NCI-H1048 (cell line): ENCODE data around the gene PDE4A.
"Not testable (repeated sequence)": the region's sequence is repeated elsewhere in the genome, so short reads cannot be mapped to it uniquely, and the experiment has no call there.

Experiments
- DNase-seq: peaks from one replicate; lab custom pipeline; 2025; lab: John Stamatoyannopoulos, UW

The PDE4A gene

DNA sequence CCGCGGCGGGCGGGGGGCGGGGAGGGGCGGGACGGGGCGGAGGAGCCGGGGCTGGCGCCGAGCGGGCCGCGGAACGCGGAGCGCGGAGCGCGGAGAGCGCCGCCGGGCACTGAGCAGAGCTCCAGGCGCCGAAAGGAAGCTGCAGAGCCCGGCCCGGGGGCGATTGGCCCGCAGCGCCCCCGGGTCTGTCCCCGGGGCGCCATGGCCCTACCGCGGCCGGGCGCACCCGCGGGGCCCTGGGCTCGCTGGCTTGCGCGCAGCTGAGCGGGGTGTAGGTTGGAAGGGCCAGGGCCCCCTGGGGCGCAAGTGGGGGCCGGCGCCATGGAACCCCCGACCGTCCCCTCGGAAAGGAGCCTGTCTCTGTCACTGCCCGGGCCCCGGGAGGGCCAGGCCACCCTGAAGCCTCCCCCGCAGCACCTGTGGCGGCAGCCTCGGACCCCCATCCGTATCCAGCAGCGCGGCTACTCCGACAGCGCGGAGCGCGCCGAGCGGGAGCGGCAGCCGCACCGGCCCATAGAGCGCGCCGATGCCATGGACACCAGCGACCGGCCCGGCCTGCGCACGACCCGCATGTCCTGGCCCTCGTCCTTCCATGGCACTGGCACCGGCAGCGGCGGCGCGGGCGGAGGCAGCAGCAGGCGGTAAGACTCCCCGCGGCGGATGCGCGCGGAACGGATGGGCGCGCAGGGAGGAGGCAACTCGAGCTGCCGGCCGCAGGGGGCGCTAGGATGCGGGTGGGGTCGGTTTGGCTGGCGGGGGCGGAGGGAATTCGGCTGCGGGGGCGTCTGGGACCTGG is at the start of gene PDE4A:
Gene PDE4A (plus strand): TSS at position 95 of the 796 bp plus-strand sequence. CDS start 227 bp downstream, at position 322.
- DNase-seq, result no peak

DNA sequence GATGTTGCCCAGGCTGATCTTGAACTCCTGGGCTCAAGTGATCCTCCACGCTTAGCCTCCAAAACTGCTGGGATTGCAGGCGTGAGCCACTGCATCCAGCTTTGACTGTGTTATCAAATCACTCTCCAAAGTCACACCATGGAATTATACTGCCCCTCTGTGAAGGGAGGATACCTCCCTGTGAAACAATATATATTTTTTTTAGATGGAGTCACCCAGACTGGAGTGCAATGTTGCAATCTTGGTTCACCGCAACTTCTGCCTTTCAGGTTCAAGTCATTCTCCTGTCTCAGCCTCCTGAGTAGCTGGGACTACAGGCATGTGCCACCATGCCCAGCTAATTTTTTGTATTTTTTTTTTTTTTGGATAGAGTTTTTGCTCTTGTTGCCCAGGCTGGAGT is 47.6 kb upstream of the PDE4A start:
- DNase-seq, result no peak

DNA sequence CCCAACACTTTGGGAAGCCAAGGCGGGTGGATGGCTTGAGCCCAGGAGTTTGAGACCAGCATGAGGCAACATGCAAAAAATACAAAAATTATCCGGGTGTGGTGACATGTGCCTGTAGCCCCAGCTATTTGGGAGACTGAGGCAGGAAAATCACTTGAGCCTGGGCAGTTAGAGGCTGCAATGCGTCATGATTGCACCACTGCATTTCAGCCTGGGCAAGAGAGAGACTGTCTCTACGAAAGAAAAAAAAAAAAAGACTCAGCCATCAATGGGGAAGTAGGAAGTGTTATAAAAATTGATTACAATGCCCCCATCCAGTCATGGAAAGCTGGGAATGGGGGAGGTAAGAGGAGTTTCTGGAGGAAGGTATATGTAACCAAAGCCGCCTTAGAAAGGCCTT is 45.4 kb upstream of the PDE4A start:
- DNase-seq, result no peak

DNA sequence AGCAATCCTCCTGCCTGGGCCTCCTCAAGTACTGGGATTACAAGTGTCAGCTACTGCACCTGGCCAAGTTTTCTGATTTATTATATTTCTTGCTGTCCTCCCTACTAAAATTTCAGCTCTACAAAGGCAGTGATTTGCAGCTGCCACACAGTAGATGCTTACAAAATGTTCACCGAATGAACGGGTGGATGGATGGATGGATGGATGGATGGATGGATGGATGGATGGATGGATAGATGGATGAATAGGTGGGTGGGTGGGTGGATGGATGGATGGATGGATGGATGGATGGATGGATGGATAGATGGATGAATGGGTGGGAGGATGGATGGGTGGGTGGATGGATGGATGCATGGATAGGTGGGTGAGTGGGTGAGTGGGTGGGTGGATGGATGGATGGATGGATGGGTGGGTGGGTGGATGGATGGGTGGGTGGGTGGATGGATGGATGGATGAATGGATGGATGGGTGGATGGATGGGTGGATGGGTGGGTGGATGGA is 43.1 kb upstream of the PDE4A start:
- DNase-seq, result not testable (repeated sequence)

DNA sequence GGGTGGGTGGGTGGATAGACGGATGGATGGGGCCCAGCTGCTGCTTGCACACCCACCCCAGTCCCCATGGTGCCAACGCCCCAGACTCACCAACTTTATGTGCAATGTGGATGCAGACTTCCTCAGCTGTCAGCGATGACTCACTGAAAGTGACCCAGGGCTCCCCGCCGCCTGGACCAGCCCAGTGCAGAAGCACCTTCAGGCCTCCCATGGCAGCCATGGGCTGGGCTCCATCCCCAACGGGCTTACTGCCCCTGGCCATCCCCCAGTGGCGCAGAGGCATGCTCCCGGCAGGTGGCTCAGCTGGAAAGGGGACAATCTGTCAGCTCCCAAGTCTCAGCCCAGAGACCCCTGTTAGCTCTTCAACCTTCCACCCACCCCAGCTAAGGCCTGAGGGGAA is 42.2 kb upstream of the PDE4A start:
- no peak for DNase-seq

DNA sequence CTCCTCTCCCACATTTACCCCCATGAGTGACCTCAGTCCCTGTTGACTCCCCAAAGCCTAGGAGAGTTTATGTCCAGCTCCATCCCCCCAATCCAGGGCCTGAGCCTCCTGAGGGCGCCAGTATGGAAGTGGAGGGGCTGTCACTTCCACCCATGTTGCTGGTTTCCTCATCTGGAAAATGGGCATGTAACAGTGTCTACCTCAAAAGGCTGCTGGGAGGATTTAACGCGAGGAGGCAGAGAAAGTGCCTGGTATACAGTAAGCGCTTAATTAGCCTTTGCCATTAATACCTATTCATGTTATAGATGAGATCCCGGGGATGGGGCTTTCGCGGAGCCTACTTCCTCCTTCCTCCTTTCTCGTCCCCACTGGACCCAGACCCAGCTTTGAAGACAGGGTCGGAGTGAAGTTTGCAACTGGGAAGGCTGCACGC is 40.4 kb upstream of the PDE4A start:
- no peak for DNase-seq

DNA sequence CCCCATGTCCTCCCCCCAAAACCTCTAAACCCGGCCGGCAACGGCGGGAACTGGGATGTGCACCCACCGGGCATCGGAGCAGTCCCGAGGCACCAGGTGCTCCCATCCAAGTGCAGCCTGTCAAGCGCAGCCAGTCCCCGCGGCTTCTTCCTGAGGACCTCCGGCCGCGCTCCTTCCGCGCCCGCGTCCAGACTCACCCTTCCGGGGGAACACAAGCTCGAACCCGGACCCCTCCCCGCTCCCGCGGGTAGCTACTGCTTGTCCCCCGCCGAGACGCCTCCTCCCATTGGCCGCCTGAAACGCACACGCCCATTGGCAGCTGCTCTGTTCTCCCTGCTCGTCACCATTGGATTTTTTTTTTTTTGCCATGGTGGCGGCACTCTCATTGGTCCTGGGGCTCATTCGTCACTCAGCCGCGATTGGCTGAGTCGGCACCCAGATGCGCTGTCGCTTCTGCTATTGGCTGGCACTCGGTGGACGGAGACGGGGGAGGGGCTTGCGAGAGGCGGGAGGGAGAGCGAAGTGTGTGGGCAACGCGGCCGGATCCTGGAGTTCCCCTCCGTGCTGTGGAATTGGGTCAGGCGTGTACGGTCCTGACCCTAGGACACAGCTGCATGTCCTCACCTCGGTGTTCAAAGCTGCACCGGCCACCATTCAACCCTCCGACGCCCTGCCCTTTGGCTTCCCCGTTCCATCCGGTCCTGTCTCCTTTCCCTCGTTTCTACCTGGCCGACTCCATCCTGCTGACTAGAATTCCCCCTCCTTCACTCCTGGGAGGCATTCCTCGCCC is 39.8 kb upstream of the PDE4A start, which contains the start of gene TYK2:
Gene TYK2 (minus strand): TSS at position 260 of the 790 bp plus-strand sequence. CDS start 2,166 bp downstream, outside the sequence.
- DNase-seq, result peak; percentile 94

DNA sequence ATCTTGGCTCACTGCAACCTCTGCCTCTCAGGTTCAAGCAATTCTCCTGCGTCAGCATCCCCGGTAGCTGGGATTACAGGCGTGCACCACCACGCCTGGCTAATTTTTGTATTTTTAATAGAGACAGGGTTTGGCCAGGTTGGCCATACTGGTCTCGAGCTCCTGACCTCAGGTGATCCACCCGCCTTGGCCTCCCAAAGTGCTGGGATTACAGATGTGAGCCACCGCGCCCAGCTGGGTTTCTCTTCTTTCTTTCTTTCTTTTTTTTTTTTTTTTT is 37.2 kb upstream of the PDE4A start:
- DNase-seq, result not testable (repeated sequence)

DNA sequence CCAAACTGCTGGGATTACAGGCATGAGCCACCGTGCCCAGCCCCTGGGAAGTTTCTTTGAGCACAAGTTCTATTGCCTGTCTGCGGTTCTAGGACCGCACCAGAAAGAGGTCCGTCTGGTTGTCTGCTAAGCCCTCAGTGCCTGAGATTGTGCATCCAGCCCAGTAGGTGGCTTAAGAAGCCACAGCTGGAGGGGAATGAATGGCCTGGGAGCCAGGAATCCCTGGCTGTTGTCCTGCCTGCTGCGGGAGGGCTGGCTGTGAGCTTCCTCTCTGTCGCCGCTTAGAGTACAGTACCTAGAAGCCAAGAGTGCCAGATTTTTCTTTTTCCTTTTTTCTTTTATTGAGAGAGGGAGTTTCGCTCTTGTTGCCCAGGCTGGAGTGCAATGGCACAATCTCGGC is 35.8 kb upstream of the PDE4A start:
- DNase-seq, result no peak

DNA sequence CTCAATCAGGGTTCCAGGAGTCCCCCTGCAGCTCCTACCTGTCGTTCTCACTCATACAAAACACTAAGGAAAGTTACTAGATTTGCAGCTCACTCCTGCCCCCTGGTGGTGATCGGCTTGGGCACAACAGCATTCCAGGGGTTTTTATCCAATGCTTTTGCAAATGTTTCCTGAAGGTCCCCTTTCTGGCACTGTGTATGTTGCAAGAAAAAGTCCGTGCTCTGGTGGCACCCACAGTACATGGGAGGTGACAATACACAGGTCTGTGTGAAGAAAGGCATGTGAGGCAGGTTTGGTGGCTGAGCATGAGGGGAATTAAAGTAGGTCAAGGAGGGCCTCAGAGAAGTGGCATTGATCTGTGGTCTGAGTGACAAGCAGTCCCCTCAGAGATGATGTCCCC is 31.4 kb upstream of the PDE4A start:
- DNase-seq, result peak; percentile 67

DNA sequence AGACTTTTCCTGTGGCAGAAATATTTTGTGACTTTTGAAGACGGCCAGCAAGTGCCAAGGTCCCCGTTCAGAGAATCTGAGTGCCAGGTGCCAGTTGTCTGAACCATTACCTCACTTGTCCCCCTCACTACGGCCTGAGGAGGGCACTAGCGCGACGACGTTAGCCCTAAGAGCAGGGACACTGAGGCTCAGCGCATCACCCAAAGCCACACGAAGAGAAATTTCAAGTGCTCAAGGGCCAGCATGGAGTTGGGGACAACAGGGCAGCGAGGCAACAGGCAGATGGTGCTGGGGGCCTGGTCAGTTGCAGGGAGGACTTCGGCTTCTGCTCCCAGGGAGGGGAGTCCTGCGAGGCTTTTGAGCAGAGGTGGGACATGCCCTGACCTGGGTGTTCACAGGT is 30.5 kb upstream of the PDE4A start:
- DNase-seq, result no peak

DNA sequence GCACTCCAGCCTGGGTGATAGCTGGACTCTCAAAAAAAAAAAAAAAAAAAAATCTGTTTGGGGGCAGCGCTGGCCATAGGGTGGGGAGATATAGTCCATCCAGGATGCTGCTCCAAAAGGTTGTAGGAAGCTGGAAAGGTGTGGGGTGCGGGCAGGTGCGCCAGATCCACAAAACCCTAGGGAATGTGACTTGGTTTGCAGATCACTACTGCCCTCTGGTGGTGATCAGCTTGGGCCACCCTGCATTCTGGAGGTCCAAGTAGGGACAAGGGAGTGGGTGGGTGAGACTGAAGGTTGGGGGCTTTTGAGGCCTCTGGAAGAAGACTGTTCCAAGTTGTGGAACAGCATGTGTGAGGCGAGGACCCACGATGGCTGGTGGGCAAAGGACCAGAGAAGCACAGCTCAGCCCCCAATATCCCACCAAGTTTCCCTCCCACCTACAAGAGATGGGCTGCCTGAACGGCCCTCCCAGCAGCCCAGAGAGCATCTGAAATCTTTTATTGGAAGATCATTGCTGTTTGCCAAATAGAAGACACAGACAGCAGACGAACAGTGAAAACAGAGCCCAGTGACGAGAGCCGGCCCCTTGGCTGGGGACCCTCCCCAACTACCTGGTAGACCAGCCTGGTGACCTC is 29.6 kb upstream of the PDE4A start:
- peak; percentile 41 for DNase-seq

DNA sequence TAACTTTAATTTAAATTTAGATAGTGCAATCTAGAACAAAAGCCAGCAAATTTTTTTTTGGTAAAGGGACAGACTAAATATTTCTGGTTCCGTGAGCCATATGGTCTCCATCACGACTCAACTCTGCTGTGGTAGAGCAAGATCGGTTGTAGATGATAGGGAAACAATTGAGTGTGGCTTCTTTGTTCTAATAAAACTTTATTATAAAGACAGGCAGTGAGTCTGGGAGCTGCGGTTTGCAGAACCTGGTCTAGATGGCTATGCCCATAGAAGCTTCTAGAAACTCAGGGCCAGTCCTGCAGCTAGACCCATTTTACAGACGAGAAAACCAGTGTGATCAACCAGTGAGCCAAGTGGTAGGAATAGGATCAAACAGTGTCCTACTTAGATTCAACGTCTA is 28.2 kb upstream of the PDE4A start:
- no peak for DNase-seq

DNA sequence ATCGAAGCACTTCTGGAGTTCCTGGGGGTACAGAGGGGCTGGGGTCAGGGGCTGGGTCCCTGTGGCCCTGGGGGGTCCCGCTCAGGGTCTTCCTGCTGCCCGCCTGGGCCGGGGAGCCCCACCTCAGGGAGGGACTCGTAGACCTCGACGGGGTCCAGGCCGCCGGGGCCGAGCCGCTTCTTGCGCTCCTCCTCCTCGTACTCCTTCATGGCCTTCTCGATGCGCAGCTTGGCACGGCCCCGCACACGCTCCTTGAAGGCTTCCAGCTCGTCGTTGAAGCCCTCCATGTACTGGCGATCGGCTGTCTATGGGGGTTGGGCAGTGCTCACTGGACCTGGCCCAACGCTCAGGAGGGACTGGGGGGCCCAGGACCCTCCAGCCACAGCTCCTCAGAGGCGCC is 27.2 kb upstream of the PDE4A start:
- DNase-seq, result no peak

DNA sequence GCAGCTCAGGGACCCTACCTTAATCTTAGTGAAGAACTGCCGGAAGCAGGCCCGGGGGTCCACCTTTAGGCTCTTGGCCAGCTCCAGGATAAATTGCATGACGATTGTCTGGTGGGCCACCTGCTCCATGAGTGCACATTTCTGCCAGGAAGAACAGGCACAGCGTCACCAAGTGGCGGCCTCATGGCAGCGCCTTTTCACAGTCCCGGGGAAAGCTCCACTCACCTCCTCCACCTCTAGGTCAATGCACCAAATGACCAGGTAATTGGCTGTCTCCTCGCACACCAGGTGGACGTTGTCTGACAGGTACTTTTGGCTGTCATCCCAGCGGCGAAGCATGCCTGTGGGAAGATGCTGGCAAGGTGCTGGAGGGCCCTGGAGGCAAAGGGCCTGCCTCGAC is 25.3 kb upstream of the PDE4A start:
- no peak for DNase-seq

DNA sequence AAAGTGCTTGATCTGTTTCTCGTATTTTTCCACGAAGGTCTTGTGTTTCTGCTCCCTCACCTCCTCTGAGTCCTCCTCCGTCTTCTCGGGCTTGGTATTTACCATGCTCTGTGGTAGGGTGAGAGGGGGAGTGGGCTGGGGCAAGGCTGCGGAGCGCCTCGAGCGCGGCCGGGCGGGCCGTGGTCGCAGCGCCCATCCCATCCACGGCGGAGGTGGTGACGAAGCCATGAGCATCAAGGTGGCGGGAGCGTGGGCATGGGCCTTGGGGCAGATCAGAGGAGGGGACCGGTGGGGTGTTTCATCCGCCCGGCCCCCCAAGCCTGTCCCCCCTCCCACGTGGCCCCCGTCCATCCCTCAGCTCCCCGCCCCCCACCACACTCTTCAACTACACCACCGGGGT is 24.9 kb upstream of the PDE4A start:
- DNase-seq, result no peak

DNA sequence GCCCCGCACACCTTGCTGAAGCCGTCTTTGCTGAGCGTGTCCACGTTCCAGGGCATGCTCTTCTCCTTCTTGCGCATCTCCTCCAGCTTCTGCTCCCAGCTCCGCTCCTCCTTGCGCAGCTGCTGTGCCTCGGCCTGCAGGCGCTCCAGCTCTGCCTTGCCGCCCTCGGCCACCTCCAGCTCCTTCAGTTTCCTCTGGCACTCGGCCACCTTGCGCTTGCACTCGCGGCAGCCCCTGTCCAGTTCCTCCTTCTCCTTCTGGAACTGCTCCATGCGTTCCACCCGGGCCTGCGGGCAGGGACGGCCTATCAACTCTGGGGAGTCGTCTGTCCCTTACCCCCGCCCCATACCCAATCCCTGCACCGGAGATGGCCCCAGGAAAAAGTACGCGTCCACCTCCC is 24.4 kb upstream of the PDE4A start:
- DNase-seq, result no peak

DNA sequence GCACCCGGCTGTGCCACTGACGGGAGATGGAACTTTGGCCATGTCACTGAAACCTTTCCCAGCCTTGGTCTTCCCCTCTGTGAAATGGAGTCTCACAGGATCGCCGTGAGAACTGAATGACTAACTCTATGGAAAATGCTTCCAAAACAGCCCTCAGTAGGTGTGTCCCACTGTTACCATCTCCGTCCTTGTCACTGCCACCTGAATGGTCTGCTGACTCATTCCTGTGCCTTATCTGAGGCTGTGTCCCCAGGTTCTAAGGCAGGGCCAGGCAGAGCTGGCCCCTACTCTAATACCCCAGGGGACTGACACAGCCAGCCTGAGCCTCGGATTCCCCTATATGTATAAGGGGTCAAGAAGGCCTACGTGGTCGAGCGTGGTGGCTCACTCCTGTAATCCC is 21.5 kb upstream of the PDE4A start:
- DNase-seq, result no peak

DNA sequence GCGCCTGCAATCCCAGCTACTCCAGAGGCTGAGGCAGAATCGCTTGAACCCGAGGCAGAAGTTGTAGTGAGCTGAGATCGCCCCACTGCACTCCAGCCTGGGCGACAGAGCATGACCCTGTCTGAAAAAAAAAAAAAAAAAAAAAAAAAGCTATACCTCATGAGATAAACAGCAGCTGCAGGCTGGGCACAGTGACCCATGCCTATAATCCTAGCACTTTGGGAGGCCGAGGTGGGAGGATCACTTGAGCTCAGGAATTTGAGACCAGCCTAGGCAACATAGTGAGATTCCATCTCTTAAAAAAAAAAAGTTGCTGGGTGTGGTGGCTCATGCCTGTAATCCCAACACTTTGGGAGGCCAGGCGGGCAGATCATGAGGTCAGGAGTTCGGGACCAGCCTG is 21.0 kb upstream of the PDE4A start:
- DNase-seq, result not testable (repeated sequence)

DNA sequence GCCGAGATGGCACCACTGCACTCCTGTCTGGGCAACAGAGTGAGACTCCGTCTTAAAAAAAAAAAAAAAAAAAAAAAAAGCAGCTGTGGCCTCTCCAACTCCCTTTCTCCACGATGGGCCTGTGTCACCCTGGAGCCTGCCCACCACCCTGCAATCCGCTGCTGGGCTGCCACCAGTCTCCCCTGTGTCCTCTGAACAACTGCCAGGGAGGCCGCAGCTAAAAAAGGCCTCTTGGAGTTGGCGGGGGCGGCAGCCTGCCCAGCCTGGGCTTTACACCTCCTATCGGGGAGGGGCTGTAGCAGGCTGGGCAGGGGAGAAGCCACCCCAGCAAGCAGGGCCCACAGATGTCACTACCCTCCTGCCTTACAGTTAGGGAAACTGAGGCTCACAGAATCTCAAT is 20.5 kb upstream of the PDE4A start:
- no peak for DNase-seq

DNA sequence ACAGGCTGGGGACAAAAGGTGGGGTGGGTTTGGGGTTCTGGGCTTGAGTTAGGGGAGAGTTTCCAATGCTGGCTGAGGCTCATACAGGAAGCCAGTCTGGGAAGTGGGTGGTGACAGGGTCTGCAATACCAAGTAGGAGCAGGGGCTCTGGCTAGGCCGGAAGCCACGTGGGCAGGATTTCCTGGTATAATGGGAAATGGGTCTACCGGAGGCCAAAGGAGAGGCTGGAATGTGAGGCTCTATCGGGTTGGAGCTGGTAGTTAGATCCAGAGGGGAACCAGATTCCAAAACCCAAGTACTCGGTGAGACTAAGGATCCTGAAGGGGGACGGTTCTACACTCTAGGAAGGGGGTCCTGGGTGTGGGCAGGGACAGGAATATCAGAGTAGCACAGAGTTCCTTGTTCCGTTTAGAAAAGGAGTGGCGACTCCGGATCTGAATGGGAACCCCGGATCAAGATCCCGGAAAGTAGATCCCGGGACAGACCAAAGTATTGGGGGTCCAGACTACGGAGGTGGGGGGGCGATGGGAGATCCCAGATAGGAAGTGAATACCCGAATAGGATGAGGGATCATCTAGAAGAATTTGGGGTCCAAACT is 17.8 kb upstream of the PDE4A start:
- no peak for DNase-seq
